NCI-H2227 (cell line): ENCODE results near the gene FGR.

Experiments
- DNase-seq: peaks from one replicate; lab custom pipeline; 2025; ENCODE audit not compliant: unreplicated experiment; lab: John Stamatoyannopoulos, UW

FGR gene

GRCh38 chr1:27601771-27602461 is 33.1 kb downstream of the FGR start:
- peak; percentile 48 for DNase-seq

- no peak for DNase-seq
Observed at GRCh38 chr1:27601321-27601770, 33.6 kb downstream of the FGR start.

- peak; percentile 45 for DNase-seq
Observed at GRCh38 chr1:27600498-27601175, 34.3 kb downstream of the FGR start.

- no peak for DNase-seq
Observed at GRCh38 chr1:27599605-27600497, 35.1 kb downstream of the FGR start.

DNA sequence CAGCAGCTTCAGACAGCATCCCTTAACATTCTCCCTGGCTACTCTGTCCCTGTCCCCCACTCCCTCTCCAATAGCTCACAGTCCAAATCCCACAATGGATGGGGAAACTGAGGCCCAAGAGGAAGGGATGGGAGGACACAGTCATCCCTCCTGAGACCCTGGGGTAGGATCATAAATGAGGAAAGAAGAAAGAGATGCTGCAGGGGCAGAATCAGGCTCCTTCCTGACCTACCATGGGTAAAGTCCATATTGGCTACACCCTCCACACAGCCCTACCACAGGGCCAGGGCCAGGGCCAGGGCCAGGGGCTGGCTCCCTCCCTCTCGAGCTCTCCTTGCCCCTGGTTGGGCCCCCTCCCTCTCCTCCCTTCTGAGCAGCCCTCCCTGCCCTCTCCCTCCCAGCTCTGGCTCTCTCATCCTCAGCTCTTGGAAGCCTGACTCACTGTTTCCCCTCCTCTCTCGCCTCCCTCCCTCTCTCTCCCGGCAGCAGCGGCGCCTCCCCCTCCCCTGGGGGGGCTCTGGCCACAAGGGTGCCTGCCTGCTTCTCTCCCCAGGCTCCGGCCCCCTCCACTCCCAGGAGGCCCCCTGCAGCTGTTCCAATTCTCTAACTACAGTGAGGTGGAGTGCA is 36.0 kb downstream of the FGR start:
- peak; percentile 55 for DNase-seq

DNA sequence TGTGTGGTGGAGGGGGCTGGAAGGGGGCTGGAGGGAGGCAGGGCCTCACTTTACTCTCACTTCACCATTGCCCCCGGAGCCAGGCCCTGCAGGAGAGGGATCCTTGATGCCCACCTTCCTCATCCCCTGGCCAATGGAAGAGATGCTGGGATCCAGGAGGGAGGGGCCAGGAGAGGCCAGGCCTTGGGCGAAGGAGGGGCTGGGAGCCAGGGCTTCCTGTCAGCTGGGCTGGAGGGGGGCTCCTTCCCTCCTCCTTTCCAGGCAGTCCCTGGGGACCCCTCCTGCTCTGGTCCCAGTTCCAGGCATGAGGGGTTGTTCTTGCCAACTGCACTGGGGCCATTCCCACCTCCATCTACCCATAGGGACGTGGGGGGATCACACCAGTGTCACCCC is 36.7 kb downstream of the FGR start:
- DNase-seq: peak; percentile 45

GRCh38 chr1:27597516-27598294 is 37.3 kb downstream of the FGR start:
- no peak for DNase-seq

GRCh38 chr1:27596986-27597385 is 38.0 kb downstream of the FGR start:
- DNase-seq: no peak

- DNase-seq: no peak
Observed at GRCh38 chr1:27596261-27596660, 38.7 kb downstream of the FGR start.

DNA sequence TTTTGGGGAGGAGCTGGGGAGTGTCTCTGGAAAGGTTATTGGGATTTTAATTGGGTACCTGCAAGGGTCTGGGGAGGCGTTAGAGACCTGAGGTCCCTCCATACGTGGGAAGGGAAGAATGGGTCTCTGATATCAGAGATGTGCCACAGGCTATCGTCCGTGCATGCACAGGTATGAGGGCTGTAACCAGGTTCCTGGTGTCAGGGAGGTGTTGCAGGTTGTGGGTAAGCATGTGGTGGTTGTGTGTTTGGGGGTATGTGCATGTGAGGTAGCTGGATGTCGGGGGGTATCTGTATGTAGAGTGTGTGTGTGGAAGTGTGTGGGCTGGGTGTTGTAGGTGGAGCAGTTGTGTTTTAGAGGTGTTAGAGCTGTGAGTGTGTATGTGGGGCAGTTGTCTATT is 39.4 kb downstream of the FGR start:
- DNase-seq: no peak

- no peak for DNase-seq
Observed at GRCh38 chr1:27594564-27595510, 40.1 kb downstream of the FGR start.

- DNase-seq: peak; percentile 62
Observed at GRCh38 chr1:27593678-27594563, 41.1 kb downstream of the FGR start.

GRCh38 chr1:27592931-27593677 is 41.9 kb downstream of the FGR start:
- peak; percentile 40 for DNase-seq

DNA sequence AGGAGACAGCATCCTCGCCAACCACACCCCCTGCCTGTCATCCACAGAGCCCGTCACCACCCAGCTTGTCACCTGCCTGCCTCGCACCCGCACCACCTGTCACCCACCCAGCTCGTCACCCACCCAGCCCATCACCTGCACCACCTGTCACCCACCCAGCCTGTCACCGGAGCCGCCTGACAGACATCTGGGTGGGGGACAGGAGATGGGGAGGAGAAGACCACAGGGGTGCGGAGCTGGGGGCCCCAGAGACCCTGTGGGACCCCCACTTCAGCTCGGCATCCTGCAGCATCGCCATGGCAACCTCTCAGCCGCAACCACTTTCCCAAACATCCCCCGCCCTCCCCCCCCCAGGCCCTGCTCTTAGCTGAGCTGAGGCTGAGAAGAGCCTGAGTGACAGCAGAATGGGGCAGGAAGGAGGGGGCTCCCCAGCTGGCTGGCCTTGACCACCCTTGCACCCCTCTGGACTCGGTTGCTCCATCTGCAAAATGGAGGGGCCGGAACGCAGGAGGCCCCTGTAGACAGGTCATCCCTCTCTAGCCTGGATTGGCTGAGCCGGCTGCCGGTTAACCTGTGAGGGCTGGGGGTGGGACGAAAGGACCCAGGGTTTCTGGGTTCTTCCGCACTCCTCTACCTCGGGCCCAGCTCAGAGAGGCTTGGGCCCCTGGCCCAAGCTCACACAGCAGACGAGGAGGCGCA is 42.6 kb downstream of the FGR start:
- peak; percentile 67 for DNase-seq

DNA sequence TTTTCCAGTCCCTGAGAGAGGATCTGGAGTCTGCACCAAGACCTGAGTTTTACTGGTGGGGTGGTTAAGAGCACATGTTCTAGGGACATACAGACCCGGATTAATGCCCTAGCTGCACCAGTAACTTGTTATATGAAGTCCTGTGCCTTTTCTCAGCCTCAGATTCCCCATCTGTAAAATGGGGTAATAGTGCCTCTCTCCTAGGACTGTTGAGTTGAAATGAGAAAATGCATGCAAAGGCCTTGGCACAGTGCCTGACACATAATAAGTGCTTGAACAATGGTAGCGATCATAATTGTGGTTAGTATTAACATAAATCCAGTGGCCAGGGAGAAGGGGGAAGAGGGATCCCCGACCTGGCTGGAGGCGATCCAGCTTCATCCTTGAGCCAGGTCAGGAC is 43.4 kb downstream of the FGR start:
- no peak for DNase-seq

DNA sequence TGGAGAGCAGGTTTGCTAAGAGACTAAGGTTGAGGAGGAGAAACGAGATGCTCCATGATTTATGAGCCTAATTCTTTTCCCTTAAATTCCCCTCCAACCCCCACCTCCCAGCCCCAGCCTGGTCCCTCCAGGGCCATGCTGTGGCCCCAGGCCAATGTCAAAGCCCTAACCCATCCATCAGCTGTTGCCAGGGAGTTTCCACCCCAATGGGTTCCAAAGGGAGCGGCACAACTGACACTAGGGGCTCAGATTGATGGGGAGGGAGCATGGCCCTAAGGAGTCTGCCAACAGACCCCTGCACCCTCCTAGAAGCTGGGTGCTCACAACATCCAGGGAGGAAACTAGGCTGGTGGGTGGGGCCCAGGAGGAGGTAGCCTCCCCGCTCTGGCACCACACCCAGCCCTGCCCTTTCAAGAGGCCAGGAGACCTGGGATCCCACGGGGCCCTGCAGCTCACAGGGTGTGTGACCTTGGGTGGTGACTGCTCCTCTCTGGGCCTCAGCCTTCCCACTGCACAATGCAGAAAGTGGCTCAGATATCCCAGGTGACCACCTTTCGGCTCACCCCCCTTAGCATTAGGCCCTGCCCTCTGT is 44.0 kb downstream of the FGR start:
- DNase-seq: no peak
